GM19452 (cell line): Measurements from ENCODE around the gene ENOX1.
"Not testable (repeated sequence)": the region's sequence is repeated elsewhere in the genome, so short reads cannot be mapped to it uniquely, and the experiment has no call there.

ENCODE experiments used
- ATAC-seq: cut with Tn5 transposase; IDR thresholded peaks from one replicate; pipeline ENCODE4 v1.9.1; 2021; ENCODE audit not compliant: unreplicated experiment

Gene ENOX1

GRCh38 chr13:43360892-43361610 lies 425.7 kb downstream of the ENOX1 start:
- ATAC-seq: no peak

GRCh38 chr13:43360171-43360570 lies 426.6 kb downstream of the ENOX1 start:
- ATAC-seq: no peak

- ATAC-seq: no peak
Observed at GRCh38 chr13:43359536-43359935, 427.2 kb downstream of the ENOX1 start.

GRCh38 chr13:43357564-43357963 lies 429.2 kb downstream of the ENOX1 start:
- no peak for ATAC-seq

GRCh38 chr13:43356567-43356966 lies 430.2 kb downstream of the ENOX1 start:
- no peak for ATAC-seq

- ATAC-seq: no peak
Observed at GRCh38 chr13:43355774-43356173, 431.0 kb downstream of the ENOX1 start.

- ATAC-seq: no peak
Observed at GRCh38 chr13:43354153-43354945, 432.4 kb downstream of the ENOX1 start.

- ATAC-seq: no peak
Observed at GRCh38 chr13:43353631-43354030, 433.1 kb downstream of the ENOX1 start.

GRCh38 chr13:43351612-43352011 lies 435.2 kb downstream of the ENOX1 start:
- not testable (repeated sequence) for ATAC-seq

- ATAC-seq: no peak
Observed at GRCh38 chr13:43348397-43348796, 438.4 kb downstream of the ENOX1 start.

- no peak for ATAC-seq
Observed at GRCh38 chr13:43347877-43348276, 438.9 kb downstream of the ENOX1 start.

GRCh38 chr13:43346427-43346826 lies 440.3 kb downstream of the ENOX1 start:
- no peak for ATAC-seq

GRCh38 chr13:43343645-43344044 lies 443.1 kb downstream of the ENOX1 start:
- ATAC-seq: no peak

- ATAC-seq: no peak
Observed at GRCh38 chr13:43339805-43340550, 446.8 kb downstream of the ENOX1 start.

GRCh38 chr13:43339145-43339804 lies 447.5 kb downstream of the ENOX1 start:
- ATAC-seq: no peak

- no peak for ATAC-seq
Observed at GRCh38 chr13:43335764-43336163, 451.0 kb downstream of the ENOX1 start.

GRCh38 chr13:43333176-43333575 lies 453.6 kb downstream of the ENOX1 start:
- no peak for ATAC-seq

- ATAC-seq: no peak
Observed at GRCh38 chr13:43331672-43332071, 455.1 kb downstream of the ENOX1 start.

- no peak for ATAC-seq
Observed at GRCh38 chr13:43329702-43330101, 457.1 kb downstream of the ENOX1 start.

GRCh38 chr13:43328907-43329306 lies 457.9 kb downstream of the ENOX1 start:
- ATAC-seq: no peak

- no peak for ATAC-seq
Observed at GRCh38 chr13:43326100-43326499, 460.7 kb downstream of the ENOX1 start.
